Measurements from ENCODE around the gene PEF1. TPM values are rescaled to one million over a fixed set of nuclear protein-coding genes. Genes with fewer than 3 reads are reported as not detected.

The PEF1 gene
- total RNA-seq, 1 experiment from 2014 or later, result 40.3 TPM

GRCh38 chr1:31673433-31673832, 28.8 kb upstream of the PEF1 start:
- Histone ChIP-seq H4K20me1 (ENCODE audit: control insufficient read depth, insufficient read depth, insufficient read length) (no peaks in the 10 kb centered on the region), H3K18ac (ENCODE audit: insufficient read length, low read depth, low read length) (no peak overlapping the region), H3K79me1 (ENCODE audit: insufficient read depth, low read depth, low read length, poor library complexity, severe bottlenecking) (no peaks in the 10 kb centered on the region), H2BK120ac (ENCODE audit: low read depth, low read length, poor library complexity, severe bottlenecking) (no peak overlapping the region), H2AK5ac (ENCODE audit: insufficient read length, low read length) (no peak overlapping the region), H3T11ph (ENCODE audit: low read length) (no peak overlapping the region), H3K23me2 (ENCODE audit: insufficient read length, low read depth, low read length, poor library complexity, severe bottlenecking) (no peaks in the 10 kb centered on the region), H3K27me3 (ENCODE audit: insufficient read depth, low read length) (no peaks in the 10 kb centered on the region), H4K8ac (replicated peaks; ENCODE audit: insufficient read length, low read depth, low read length) (no peak overlapping the region), H3K4me2 (ENCODE audit: insufficient read depth, insufficient read length, low read length) (no peak overlapping the region), H2BK15ac (ENCODE audit: low read depth, low read length) (no peak overlapping the region), H4K5ac (ENCODE audit: insufficient read length, low read depth, low read length) (no peak overlapping the region), H3K4me1 (ENCODE audit: insufficient read depth, low read length) (no peaks in the 10 kb centered on the region), H3K9me3 (ENCODE audit: control insufficient read depth, low read depth, low read length) (no peaks in the 10 kb centered on the region), H2BK12ac (ENCODE audit: insufficient read length, low read depth, low read length) (no peak overlapping the region), H2BK20ac (ENCODE audit: low read depth, low read length, poor library complexity, severe bottlenecking) (no peak overlapping the region), H3K23ac (ENCODE audit: insufficient read length, low read depth, low read length) (no peak overlapping the region), H3K9ac (ENCODE audit: extremely low read depth, insufficient read length, low read length) (no peak overlapping the region), H3K27ac (ENCODE audit: insufficient read length, low read depth, low read length) (no peak overlapping the region), H2BK5ac (ENCODE audit: insufficient read length, low read length) (no peak overlapping the region), H3K56ac (ENCODE audit: insufficient read length, low read depth, low read length) (no peak overlapping the region), H3K4ac (ENCODE audit: low read depth, low read length) (no peak overlapping the region), H3K14ac (ENCODE audit: insufficient read depth, low read length) (no peak overlapping the region), H3K79me2 (ENCODE audit: insufficient read depth, low read length) (no peaks in the 10 kb centered on the region), H4K91ac (ENCODE audit: insufficient read length, low read depth, low read length) (no peak overlapping the region), H2AFZ (ENCODE audit: low read length) (no peak overlapping the region)
- Mint-ChIP-seq H3K27me3 (ENCODE audit: low read depth) (peaks cover 2% of the 10 kb centered on the region), H3K36me3 (ENCODE audit: insufficient read depth in 1 of 3, low read depth in 3 of 3) (no peaks in the 10 kb centered on the region), H3K4me1 (peaks cover 21 to 30% of the 10 kb centered on the region in 2 experiments), H3K9me3 (no peaks in the 10 kb centered on the region), H3K4me3 (no peak overlapping the region), H3K27ac (no peak overlapping the region; a peak in 1 of 7 replicates)
- no peak for DNase-seq
- WGBS (ENCODE audit: extremely low coverage, insufficient read length, low lambda C conversion rate), result no CpG with 5 or more reads among the region's 9 CpGs
- TF ChIP-seq, protein P1, sequence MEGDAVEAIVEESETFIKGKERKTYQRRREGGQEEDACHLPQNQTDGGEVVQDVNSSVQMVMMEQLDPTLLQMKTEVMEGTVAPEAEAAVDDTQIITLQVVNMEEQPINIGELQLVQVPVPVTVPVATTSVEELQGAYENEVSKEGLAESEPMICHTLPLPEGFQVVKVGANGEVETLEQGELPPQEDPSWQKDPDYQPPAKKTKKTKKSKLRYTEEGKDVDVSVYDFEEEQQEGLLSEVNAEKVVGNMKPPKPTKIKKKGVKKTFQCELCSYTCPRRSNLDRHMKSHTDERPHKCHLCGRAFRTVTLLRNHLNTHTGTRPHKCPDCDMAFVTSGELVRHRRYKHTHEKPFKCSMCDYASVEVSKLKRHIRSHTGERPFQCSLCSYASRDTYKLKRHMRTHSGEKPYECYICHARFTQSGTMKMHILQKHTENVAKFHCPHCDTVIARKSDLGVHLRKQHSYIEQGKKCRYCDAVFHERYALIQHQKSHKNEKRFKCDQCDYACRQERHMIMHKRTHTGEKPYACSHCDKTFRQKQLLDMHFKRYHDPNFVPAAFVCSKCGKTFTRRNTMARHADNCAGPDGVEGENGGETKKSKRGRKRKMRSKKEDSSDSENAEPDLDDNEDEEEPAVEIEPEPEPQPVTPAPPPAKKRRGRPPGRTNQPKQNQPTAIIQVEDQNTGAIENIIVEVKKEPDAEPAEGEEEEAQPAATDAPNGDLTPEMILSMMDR (conservative IDR thresholded peaks at IDR 0.05), result no peak
